ENCODE results near the gene CLK3.

DNA sequence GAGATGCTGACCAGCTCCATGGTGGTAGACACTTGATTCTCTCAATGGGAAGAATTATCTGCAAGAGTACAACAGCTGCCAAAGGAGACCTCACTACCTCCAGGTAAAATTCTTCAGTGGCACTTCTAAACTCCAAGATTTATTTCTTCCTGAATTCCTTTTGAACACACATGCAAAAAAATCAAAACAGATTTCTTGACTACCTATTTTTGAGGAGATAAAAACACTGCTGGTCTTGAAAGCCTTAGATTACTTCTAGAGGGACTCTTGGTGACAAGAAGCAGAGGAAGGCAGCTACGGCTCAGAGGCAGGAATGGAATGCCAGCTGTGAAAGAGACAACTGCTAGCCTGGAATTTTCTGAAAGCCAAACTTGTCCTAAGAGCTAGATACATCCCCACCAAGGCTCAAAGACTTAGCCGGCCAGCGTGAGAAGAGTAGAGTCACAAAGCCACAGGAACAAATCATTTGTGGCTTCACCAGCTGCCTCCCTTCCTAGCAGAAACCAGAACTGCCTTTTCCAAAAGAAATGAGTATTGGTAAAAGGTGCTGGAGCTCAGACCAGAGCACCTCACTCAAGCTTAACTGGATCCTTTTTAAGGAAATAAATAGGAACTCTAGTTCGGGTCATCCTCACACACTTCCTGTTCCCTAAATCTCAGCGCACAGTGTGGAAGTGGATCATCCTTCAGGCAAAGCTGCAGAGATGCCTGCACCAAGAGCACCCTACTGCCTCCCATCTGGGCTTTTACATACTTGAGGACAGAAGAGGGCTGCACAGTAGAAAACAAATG, 32.6 kb downstream of the CLK3 start:
- TF ChIP-seq EP300 (IDR thresholded peaks at IDR 0.05; ENCODE audit: borderline replicate concordance in 1 of 2, control insufficient read depth in 1 of 2, low read depth in 2 of 2, low read length in 2 of 2), result no peak
- no peak for TF ChIP-seq POLR2A (IDR thresholded peaks at IDR 0.05; ENCODE audit: low read depth, low read length)
- TF ChIP-seq, protein P1, sequence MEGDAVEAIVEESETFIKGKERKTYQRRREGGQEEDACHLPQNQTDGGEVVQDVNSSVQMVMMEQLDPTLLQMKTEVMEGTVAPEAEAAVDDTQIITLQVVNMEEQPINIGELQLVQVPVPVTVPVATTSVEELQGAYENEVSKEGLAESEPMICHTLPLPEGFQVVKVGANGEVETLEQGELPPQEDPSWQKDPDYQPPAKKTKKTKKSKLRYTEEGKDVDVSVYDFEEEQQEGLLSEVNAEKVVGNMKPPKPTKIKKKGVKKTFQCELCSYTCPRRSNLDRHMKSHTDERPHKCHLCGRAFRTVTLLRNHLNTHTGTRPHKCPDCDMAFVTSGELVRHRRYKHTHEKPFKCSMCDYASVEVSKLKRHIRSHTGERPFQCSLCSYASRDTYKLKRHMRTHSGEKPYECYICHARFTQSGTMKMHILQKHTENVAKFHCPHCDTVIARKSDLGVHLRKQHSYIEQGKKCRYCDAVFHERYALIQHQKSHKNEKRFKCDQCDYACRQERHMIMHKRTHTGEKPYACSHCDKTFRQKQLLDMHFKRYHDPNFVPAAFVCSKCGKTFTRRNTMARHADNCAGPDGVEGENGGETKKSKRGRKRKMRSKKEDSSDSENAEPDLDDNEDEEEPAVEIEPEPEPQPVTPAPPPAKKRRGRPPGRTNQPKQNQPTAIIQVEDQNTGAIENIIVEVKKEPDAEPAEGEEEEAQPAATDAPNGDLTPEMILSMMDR (IDR thresholded peaks at IDR 0.05 in 2 of 3, conservative IDR thresholded peaks at IDR 0.05 in 1 of 3; ENCODE audit: control insufficient read depth in 2 of 3, extremely low read depth in 1 of 3, insufficient read depth in 1 of 3, low read depth in 3 of 3, low read length in 3 of 3), result no peak
- no peak for TF ChIP-seq ETV6 (conservative IDR thresholded peaks at IDR 0.05 in 1 of 2, IDR thresholded peaks at IDR 0.05 in 1 of 2; ENCODE audit: borderline replicate concordance in 1 of 2, low read depth in 1 of 2)
- TF ChIP-seq SP1 (IDR thresholded peaks at IDR 0.05; ENCODE audit: low read depth, low read length), result no peak
- TF ChIP-seq REST (IDR thresholded peaks at IDR 0.05; ENCODE audit: low read depth, low read length), result no peak
- no peak for TF ChIP-seq KDM1A (IDR thresholded peaks at IDR 0.05; ENCODE audit: borderline replicate concordance)
- TF ChIP-seq YBX1 (IDR thresholded peaks at IDR 0.05), result no peak
- TF ChIP-seq ZSCAN29 (IDR thresholded peaks at IDR 0.05), result no peak
- no peak for TF ChIP-seq JUNB (IDR thresholded peaks at IDR 0.05)
- no peak for TF ChIP-seq EZH2 (IDR thresholded peaks at IDR 0.05; ENCODE audit: borderline replicate concordance, control insufficient read depth, low read depth, low read length)
- TF ChIP-seq CHD1 (IDR thresholded peaks at IDR 0.05; ENCODE audit: low read depth, low read length), result no peak
- TF ChIP-seq POLR2AphosphoS5 (IDR thresholded peaks at IDR 0.05; ENCODE audit: low read length), result no peak
- TF ChIP-seq, protein P2, sequence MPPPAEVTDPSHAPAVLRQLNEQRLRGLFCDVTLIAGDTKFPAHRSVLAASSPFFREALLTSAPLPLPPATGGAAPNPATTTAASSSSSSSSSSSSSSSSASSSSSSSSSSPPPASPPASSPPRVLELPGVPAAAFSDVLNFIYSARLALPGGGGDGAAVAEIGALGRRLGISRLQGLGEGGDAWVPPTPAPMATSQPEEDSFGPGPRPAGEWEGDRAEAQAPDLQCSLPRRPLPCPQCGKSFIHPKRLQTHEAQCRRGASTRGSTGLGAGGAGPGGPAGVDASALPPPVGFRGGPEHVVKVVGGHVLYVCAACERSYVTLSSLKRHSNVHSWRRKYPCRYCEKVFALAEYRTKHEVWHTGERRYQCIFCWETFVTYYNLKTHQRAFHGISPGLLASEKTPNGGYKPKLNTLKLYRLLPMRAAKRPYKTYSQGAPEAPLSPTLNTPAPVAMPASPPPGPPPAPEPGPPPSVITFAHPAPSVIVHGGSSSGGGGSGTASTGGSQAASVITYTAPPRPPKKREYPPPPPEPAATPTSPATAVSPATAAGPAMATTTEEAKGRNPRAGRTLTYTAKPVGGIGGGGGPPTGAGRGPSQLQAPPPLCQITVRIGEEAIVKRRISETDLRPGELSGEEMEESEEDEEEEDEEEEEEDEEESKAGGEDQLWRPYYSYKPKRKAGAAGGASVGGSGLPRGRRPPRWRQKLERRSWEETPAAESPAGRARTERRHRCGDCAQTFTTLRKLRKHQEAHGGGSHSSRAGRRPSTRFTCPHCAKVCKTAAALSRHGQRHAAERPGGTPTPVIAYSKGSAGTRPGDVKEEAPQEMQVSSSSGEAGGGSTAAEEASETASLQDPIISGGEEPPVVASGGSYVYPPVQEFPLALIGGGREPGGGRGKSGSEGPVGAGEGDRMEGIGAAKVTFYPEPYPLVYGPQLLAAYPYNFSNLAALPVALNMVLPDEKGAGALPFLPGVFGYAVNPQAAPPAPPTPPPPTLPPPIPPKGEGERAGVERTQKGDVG (CRISPR knock-in tag; IDR thresholded peaks at IDR 0.05), result no peak
